ENCODE measurements around the gene SLC6A18.

Gene SLC6A18

DNA sequence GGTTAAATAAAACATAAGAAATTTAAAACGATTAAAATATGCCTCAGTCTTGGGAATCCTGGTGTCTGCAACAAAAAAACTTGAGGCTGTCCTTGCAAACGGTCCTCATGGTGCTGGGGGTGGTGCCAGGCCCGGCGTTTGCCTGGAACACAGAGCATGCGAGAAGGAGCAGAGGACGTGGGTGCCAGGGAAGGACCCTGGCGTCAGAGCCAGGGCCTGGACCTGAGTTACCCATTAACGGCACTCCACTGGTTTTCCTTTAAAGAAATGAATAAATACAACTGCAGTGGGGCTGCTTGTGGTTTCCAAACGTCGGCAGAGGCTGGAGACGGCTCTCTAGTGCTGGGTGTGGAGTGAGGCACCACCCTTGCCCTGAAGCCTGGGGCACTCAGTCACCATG is at the start of gene SLC6A18:
Gene SLC6A18 (plus strand): TSS at position 301 of the 400 bp plus-strand sequence. CDS start 97 bp downstream, at position 398.
- H3K27ac Mint-ChIP-seq, result no peak within 1 kb of the TSS

DNA sequence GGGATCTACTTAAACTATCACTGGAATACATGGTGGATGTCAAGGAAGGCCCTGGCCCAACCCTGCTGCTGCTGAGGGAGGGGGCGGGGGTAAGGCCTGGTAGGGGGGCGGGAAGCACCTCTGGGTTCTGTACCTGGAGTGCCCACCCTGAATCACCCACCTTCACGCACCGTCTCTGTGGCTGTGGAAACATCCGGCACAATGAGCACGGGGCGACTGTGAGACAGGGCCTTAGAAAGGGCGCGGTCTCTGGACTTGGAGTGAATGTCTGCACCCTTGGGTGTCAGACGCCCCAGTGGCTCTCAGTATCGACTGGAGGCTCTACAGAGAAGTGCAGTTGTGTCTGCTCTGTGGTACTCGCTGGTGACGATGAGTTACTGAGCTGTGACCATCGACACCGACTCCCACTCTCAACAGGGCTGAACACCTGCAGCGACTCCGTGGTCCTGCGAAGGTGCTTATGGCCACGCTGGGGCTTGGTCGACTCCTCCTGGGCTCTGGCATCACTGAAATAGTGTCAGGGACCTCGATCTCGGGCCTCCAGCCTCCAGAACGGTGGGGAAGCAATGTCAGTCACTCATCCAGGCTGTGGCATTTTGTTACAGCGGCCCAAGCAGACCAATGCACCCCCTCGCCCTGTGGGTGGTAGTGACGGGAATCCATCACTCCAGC is 49.2 kb upstream of the SLC6A18 start:
- H3K27me3 Mint-ChIP-seq, result peaks cover 11% of the 10 kb centered on the region
- H3K4me3 Mint-ChIP-seq, result no peak overlapping the region
- ATAC-seq (ENCODE audit: low read depth) (no peak), DNase-seq (ENCODE audit: low spot score in 2 of 2) (no peak)
- H3K4me1 Mint-ChIP-seq, result no peaks in the 10 kb centered on the region
- no peaks in the 10 kb centered on the region for H3K36me3 Mint-ChIP-seq
- H3K27ac Mint-ChIP-seq, result no peak overlapping the region
- no peaks in the 10 kb centered on the region for H3K9me3 Mint-ChIP-seq

More for the DNA sequence above, at the start of gene SLC6A18:
- Mint-ChIP-seq H3K4me1 (no peaks in the 10 kb centered on the region), H3K9me3 (no peaks in the 10 kb centered on the region), H3K36me3 (no peaks in the 10 kb centered on the region), H3K4me3 (no peak within 1 kb of the TSS), H3K27me3 (peaks cover 15% of the 10 kb centered on the region)
- DNase-seq (ENCODE audit: low spot score in 2 of 2) (no peak), ATAC-seq (ENCODE audit: low read depth) (no peak)

GRCh38 chr5:1176473-1177391 is 48.4 kb upstream of the SLC6A18 start:
- Mint-ChIP-seq H3K9me3 (no peaks in the 10 kb centered on the region), H3K27ac (no peak overlapping the region), H3K4me3 (no peak overlapping the region), H3K4me1 (no peaks in the 10 kb centered on the region), H3K36me3 (no peaks in the 10 kb centered on the region), H3K27me3 (peaks cover 6% of the 10 kb centered on the region)
- no peak for DNase-seq (ENCODE audit: low spot score in 2 of 2)
- ATAC-seq (ENCODE audit: low read depth), result no peak

DNA sequence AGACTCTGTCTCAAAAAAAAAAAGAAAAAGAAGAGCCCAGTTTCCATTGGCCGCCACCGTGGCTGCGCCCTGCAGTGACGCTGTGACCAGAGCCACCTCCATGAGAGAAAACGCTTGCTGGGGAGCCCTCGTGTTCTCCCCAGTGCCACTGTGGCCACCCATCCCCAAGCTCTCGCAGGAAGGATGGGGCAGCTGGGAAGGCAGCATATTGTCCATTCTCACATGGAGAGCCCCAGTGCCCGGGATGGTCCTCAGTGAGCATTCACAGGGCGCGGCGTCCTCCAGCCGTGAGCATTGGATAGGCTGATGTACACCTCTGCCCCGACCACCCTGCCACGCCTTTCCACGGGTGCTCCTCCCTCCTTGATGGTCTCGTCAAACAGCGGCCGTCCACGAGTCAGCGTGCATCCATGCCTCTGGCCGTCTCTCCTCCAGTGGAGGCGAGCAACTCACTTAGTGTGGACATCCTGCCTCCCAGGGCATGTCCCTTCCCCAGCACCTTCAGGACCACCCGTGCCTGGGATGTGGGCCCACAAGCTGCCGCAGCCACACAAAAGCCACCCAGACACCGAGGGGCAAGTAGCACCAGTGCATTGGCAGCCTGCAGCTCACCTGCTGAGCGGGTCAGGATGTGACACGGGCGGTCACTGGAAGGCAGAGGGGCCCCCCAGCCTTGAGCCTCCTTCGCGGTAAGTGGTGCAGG is 47.2 kb upstream of the SLC6A18 start:
- H3K27ac Mint-ChIP-seq, result no peak overlapping the region
- ATAC-seq (ENCODE audit: low read depth), result no peak
- peaks cover 6% of the 10 kb centered on the region for H3K27me3 Mint-ChIP-seq

DNA sequence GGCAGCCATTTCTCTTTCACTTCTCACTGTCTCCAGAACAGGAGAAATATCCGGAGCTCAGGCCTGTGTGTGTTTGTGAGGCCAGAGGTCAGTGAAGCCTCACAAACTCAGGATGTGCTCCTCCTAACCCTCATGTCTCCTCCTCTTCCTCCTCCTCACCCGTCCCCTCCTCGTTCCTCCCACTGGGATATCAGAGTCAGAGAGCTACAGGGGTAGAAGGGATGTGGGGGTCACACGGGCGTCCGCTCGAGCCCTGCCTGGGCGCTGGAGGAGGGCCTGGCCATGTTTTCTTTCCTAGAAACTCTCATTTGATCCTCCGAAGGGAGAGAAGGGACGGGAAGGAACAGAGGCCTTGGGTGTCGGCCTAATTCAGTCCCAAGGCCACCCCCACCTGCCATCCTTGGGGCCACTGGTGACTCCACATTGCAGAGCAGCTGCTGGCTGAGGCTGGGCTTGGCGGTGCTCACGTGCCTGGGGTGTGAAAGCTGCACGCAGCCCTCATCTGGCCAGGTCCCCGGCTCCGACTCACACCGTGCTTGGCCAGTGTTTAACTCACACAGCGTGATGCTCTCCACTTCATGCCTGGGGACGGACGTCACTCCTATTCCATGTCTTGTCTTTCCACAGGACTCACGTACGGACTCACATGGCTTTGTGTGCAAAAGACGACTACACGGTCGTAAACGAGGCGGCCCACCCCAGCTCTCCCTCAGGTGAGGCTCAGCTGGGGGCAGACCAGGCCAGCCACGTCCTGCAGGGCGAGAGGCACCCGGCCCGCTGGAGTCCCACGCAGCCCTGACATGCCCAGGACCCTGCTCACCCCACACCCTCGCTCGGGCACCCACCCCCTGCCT is 46.4 kb upstream of the SLC6A18 start:
- DNase-seq (ENCODE audit: low spot score in 2 of 2) (no peak), ATAC-seq (ENCODE audit: low read depth) (no peak)
- no peak overlapping the region for H3K27ac Mint-ChIP-seq
- peaks cover 5% of the 10 kb centered on the region for H3K27me3 Mint-ChIP-seq
- no peaks in the 10 kb centered on the region for H3K36me3 Mint-ChIP-seq
- no peaks in the 10 kb centered on the region for H3K9me3 Mint-ChIP-seq
- no peak overlapping the region for H3K4me3 Mint-ChIP-seq
- H3K4me1 Mint-ChIP-seq, result no peaks in the 10 kb centered on the region

More for the DNA sequence above, 47.2 kb upstream of the SLC6A18 start:
- DNase-seq (ENCODE audit: low spot score in 2 of 2), result no peak
- no peaks in the 10 kb centered on the region for H3K36me3 Mint-ChIP-seq
- no peak overlapping the region for H3K4me3 Mint-ChIP-seq
- H3K4me1 Mint-ChIP-seq, result no peaks in the 10 kb centered on the region
- no peaks in the 10 kb centered on the region for H3K9me3 Mint-ChIP-seq

DNA sequence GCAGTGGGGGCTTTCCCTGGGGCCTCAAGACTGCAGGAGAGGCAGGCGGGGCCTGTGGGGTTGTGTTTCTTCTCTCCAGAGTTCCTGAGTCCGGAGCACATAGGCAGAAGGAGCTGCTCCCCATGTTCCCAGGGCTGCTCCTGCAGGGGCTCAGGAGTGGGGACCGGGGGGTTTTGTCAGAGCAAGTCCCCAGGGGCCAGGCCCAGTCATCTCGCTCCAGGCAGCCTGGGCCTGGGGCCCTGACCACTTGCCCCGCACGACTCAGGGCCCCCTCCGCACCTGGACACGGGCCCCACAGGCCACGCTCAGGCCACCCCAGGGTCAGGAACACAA is 45.8 kb upstream of the SLC6A18 start:
- Mint-ChIP-seq H3K4me3 (no peak overlapping the region), H3K4me1 (no peaks in the 10 kb centered on the region), H3K27me3 (peaks cover 5% of the 10 kb centered on the region), H3K36me3 (no peaks in the 10 kb centered on the region), H3K27ac (no peak overlapping the region), H3K9me3 (no peaks in the 10 kb centered on the region)
- no peak for ATAC-seq (ENCODE audit: low read depth)
- no peak for DNase-seq (ENCODE audit: low spot score in 2 of 2)

DNA sequence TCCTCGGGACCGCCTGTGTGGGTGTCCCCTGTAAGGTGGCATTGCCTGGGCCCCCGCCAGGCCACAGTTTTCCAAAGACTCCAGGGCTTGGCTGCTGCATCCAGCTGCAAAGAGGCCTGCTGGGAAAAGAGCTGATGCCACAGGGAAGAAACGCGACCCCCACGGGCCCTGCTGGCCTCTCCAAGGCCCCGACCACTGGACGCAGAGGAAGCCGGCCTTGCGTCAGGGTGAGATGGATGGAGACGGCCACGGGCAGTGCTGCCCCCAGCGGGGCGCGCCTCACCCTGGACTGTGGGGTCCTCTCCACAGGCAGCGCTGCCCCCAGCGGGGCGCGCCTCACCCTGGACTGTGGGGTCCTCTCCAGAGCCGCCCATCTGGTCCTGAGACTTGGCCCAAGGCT is 45.1 kb upstream of the SLC6A18 start:
- no peaks in the 10 kb centered on the region for H3K4me1 Mint-ChIP-seq
- H3K9me3 Mint-ChIP-seq, result no peaks in the 10 kb centered on the region
- no peak overlapping the region for H3K27ac Mint-ChIP-seq
- no peak for DNase-seq (ENCODE audit: low spot score in 2 of 2)
- H3K4me3 Mint-ChIP-seq, result no peak overlapping the region
- peaks cover 5% of the 10 kb centered on the region for H3K27me3 Mint-ChIP-seq
- H3K36me3 Mint-ChIP-seq, result no peaks in the 10 kb centered on the region
- no peak for ATAC-seq (ENCODE audit: low read depth)

DNA sequence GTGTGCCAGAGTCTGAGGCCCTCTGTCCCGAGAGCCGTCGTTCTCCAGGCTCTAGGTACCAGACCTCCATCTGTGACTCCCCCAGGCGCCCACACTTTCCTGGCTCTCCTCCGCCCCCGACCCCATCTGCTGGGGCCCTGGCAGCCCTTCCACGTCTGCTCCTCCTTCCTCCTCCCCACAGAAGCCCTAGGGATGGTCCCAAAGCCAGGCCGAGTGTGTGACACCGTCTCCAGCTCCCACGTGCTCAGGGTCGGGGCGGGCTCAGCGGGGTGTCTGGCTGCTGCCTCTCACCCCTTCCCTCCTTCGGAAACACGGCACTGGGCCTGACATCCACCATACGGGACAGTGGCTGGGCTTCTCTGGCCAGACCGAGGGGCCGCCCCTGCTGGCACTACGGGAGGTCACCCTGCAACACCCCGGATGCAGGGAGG is 44.3 kb upstream of the SLC6A18 start:
- DNase-seq (ENCODE audit: low spot score in 2 of 2), result no peak
- Mint-ChIP-seq H3K4me3 (no peak overlapping the region), H3K27me3 (peaks cover 5% of the 10 kb centered on the region), H3K27ac (no peak overlapping the region), H3K36me3 (no peaks in the 10 kb centered on the region), H3K9me3 (no peaks in the 10 kb centered on the region), H3K4me1 (no peaks in the 10 kb centered on the region)
- no peak for ATAC-seq (ENCODE audit: low read depth)

GRCh38 chr5:1181451-1182359 is 43.5 kb upstream of the SLC6A18 start:
- Mint-ChIP-seq H3K27ac (no peak overlapping the region), H3K4me3 (no peak overlapping the region), H3K27me3 (peaks cover 8% of the 10 kb centered on the region), H3K4me1 (no peaks in the 10 kb centered on the region), H3K36me3 (no peaks in the 10 kb centered on the region), H3K9me3 (no peaks in the 10 kb centered on the region)
- ATAC-seq (ENCODE audit: low read depth), result no peak
- DNase-seq (ENCODE audit: low spot score in 2 of 2), result no peak

- Mint-ChIP-seq H3K4me3 (no peak overlapping the region), H3K4me1 (no peaks in the 10 kb centered on the region), H3K36me3 (no peaks in the 10 kb centered on the region), H3K27me3 (peaks cover 8% of the 10 kb centered on the region), H3K27ac (no peak overlapping the region), H3K9me3 (no peaks in the 10 kb centered on the region)
- ATAC-seq (ENCODE audit: low read depth), result no peak
- no peak for DNase-seq (ENCODE audit: low spot score in 2 of 2)
These were observed 42.9 kb upstream of the SLC6A18 start for GRCh38 chr5:1182360-1182632.

DNA sequence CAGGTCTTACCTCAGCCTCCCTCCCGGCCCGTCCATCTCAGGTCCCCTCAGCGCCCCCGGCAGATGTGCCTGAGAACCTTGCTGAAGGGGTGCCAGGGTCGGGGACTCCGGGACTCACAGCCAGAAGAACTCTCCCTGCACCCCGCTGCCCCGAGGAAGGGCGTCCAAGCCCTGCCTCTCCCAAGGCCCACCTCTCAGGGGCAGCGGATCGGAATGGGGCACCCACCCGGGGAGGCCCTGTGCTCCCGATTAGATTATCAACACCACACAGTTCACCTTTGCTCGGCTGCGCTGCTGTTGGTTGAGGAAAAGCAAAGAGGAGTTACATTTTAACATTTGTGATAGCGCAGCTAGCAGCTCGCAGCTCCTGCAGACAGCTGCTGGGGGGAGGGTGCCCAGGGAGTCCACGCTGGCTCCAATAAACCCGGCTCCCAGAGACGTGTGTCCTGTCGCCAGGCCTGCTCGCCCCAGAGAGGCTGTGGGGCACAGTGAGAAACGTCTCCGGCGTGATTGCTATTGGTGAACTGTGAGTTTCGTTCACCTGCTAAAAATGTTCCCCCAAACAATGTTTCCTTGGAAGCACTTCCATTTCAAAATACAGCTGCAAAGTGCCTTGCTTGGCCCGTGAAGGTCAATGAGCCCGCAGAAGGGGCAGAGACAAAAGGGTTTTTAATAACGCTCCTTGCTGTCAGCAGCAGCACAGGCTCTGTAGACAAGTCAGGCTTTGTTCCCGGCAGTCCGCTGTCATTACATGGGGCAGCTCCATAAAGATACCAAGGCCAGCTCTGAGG is 42.4 kb upstream of the SLC6A18 start:
- no peak overlapping the region for H3K27ac Mint-ChIP-seq
- no peak overlapping the region for H3K4me3 Mint-ChIP-seq
- no peaks in the 10 kb centered on the region for H3K9me3 Mint-ChIP-seq
- no peaks in the 10 kb centered on the region for H3K4me1 Mint-ChIP-seq
- ATAC-seq (ENCODE audit: low read depth) (no peak), DNase-seq (ENCODE audit: low spot score in 2 of 2) (no peak)
- peaks cover 8% of the 10 kb centered on the region for H3K27me3 Mint-ChIP-seq
- H3K36me3 Mint-ChIP-seq, result no peaks in the 10 kb centered on the region

DNA sequence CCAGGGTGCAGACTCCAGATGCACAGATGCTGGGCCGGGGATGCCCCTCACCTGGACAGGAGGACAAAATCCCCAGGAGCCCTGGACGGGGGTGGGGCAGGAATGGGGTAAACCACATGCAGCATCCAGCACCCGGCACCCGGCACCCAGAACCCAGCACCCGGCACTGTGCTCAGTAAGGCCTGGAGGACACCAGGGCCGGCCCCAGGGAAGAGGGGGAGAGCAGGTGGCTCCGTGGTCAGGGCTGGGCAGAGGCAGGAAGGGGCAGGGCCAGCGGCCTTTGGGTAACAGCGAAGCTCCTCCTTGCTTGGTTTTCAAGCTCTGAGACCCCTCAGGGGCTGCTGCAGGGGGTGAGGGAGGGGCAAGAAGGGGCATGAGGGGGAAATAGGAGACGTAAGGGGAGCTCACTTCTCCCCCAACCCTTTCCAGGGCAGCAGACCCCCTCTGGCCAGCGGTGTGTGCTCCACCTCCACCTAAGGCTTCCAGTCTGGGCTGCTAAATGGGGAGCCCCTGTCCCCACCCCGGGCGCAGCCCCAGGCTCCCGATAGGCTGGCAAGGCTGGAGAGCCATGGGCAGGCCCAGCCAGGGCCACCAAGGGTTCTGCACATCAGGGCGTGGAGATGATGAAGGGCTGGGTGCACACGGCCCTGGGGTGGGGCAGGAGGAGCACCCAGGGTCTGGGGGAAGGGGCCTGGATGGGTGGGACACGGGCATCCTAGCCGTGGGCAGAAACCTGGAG is 41.6 kb upstream of the SLC6A18 start:
- no peak for ATAC-seq (ENCODE audit: low read depth)
- Mint-ChIP-seq H3K4me3 (no peak overlapping the region), H3K9me3 (no peaks in the 10 kb centered on the region), H3K27me3 (peaks cover 8% of the 10 kb centered on the region), H3K4me1 (no peaks in the 10 kb centered on the region), H3K36me3 (no peaks in the 10 kb centered on the region), H3K27ac (no peak overlapping the region)
- DNase-seq (ENCODE audit: low spot score in 2 of 2), result no peak
